Measurements from ENCODE around the gene TMEM89.

TMEM89 gene

GRCh38 chr3:48585411-48585810, 36.2 kb downstream of the TMEM89 start:
- no peak for DNase-seq

- DNase-seq: no peak
Observed at GRCh38 chr3:48584836-48585235, 36.7 kb downstream of the TMEM89 start.

- no peak for DNase-seq
Observed at GRCh38 chr3:48581621-48582481, 39.7 kb downstream of the TMEM89 start.

GRCh38 chr3:48576647-48577046, 44.9 kb downstream of the TMEM89 start:
- DNase-seq: no peak

- DNase-seq: no peak
Observed at GRCh38 chr3:48575366-48575765, 46.2 kb downstream of the TMEM89 start.

- DNase-seq: no peak
Observed at GRCh38 chr3:48573973-48574585, 47.5 kb downstream of the TMEM89 start.

- no peak for DNase-seq
Observed at GRCh38 chr3:48572517-48572916, 49.1 kb downstream of the TMEM89 start.

GRCh38 chr3:48571938-48572337, 49.6 kb downstream of the TMEM89 start:
- no peak for DNase-seq
